ENCODE results near the gene GRK6.

GRK6 gene

DNA sequence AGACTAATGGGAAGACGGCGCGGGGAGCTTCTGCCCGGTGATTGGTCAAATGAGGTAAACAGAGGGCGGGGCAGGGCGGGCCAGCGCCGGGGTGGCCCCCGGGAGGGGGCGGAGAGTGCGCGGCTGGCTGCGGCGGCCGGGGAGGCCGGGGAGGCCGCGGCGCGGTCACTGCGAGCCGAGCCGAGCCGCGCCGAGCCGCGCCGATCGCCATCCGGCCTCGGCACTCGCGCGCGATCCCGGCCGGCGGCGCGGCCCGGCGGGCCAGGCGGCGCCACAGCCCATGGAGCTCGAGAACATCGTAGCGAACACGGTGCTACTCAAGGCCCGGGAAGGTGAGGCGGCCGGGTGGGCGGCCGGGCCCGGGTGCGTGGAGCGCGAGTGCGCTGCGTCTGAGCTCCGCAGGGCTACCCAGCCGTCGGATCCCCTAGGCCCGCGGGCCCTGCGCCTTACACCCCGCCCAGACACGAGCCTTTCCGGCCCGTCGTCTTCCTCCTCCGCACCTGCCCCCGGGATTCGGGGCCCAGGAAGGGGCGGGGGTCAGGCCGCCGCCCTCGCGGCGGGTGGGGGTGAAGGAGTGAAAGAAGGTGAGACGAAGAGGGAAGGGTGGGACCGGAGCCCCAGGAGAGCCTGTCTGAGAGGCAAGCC is at the start of gene GRK6:
Gene GRK6 (plus strand): TSS at position 111 of the 645 bp plus-strand sequence. CDS start 170 bp downstream, at position 281.
- no peak for DNase-seq
- peak within 1 kb of the TSS; percentile 70 to 89 for H3K4me3 ChIP-seq
- peak within 1 kb of the TSS; percentile 87 to 91 for H3K27ac ChIP-seq
- peaks cover 0 to 45% (median 17%) of the 10 kb centered on the region in 4 donors for H3K4me1 ChIP-seq
- peaks cover under 1 to 17% (median 12%) of the 10 kb centered on the region in 3 donors for H3K36me3 ChIP-seq
- TF ChIP-seq, protein P1, sequence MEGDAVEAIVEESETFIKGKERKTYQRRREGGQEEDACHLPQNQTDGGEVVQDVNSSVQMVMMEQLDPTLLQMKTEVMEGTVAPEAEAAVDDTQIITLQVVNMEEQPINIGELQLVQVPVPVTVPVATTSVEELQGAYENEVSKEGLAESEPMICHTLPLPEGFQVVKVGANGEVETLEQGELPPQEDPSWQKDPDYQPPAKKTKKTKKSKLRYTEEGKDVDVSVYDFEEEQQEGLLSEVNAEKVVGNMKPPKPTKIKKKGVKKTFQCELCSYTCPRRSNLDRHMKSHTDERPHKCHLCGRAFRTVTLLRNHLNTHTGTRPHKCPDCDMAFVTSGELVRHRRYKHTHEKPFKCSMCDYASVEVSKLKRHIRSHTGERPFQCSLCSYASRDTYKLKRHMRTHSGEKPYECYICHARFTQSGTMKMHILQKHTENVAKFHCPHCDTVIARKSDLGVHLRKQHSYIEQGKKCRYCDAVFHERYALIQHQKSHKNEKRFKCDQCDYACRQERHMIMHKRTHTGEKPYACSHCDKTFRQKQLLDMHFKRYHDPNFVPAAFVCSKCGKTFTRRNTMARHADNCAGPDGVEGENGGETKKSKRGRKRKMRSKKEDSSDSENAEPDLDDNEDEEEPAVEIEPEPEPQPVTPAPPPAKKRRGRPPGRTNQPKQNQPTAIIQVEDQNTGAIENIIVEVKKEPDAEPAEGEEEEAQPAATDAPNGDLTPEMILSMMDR (IDR thresholded peaks at IDR 0.05), result no peak
- no peaks in the 10 kb centered on the region for H3K27me3 ChIP-seq
- intact Hi-C loops (cut with DNase I; ENCODE audit: low total_unique reads), result no loop called here
- no peaks in the 10 kb centered on the region for H3K9me3 ChIP-seq

DNA sequence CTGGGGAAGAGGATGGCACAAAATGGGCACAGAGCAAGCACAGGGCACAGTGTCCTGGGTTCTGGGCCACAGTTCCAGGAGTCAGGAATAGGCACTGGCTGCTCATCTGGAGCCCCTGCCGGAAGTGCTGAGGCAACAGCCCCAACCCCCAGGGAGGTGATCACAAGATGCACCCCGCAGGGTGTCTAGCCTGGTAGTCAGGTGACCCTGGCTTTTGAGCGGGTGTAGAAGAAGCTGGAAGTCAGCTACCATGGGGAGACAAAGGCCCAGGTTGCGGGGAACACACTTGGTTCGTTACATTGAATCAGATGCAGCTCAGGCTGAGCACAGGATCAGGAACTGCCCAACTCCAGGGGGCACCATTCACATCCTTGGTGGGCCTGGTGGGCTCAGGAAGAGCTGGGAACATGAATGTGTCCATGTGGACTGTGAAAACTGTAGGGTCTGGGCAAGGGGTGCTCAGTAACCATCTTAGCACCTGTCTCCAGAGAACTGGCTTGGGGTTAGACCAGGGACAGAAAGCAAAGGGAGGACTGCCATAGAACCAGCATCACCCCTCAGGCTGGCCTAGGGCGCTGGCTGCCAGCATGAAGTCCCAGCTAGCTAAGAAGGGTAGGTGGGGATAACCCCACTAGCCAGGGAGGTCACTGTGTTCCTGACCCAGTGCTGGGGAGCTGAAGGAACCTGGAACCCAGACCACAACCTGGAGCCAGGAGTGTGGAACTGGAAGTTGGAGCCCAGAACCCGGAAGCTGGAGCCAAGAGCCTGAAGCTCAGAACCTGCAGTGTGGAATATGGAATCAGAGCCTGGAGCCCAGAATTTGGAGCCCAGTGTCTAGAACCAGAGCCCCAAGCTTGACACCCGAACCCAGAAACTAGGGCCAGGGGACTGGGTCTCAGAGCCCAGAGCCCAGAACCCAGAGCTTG is 48.4 kb upstream of the GRK6 start:
- Histone ChIP-seq H3K4me3 (no peak overlapping the region), H3K27ac (no peak overlapping the region), H3K27me3 (peaks cover 0 to 28% of the 10 kb centered on the region in 2 donors), H3K4me1 (no peaks in the 10 kb centered on the region), H3K9me3 (no peaks in the 10 kb centered on the region), H3K36me3 (no peaks in the 10 kb centered on the region)
- TF ChIP-seq, protein P1 (IDR thresholded peaks at IDR 0.05), result no peak
- intact Hi-C loops (cut with DNase I; ENCODE audit: low total_unique reads), result no loop called here
- no peak for DNase-seq

DNA sequence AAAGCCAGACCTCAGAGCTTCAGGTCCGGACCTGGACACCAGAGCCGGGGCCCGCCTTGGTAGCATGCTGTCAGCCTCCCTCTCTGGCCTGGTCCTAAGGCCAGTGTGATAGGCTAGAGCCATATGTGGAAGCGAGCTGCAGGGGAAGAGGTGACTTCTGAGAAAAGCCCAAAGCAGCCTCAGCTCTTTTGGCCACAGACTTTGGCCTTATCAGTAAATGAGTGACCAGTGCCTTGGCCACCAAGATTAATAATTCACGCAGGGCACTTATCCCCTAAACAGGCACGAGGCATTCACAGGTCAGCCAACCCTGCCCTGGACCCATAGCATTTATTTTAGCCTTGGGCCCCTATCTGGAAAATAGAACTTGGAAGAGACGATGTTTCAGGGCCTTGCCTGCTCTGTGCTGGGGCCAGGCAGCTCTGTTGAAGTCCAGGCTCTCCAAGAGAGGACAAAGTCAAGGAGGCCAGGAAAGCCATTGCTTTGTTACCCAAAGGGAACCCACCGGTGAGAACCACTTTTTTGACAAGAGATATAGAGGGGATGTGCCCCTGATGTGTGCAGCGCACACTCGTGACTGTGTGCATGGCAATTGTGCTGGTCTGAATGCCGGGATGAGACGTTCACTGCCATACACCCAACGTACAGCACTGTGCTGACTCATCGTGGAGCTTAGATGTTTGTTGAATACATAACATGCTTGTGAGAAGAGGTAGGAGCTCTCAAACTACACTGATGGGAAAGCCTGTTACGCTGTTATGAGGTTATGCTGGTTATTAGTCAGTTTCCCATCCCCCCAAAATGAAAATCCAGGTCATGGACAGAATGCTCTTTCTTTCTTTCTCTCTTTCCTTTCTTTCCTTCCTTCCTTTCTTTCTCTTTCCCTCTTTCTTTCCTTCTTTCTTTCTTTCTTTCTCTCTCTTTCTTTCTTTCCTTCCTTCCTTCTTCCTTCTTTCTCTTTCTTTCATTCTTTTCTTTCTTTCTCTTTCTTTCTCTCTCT is 47.3 kb upstream of the GRK6 start:
- H3K27me3 ChIP-seq, result peaks cover 0 to 30% of the 10 kb centered on the region in 2 donors
- intact Hi-C loops (cut with DNase I; ENCODE audit: low total_unique reads), result no loop called here
- no peak for DNase-seq
- no peaks in the 10 kb centered on the region for H3K36me3 ChIP-seq
- no peak overlapping the region for H3K4me3 ChIP-seq
- no peak overlapping the region for H3K27ac ChIP-seq
- H3K9me3 ChIP-seq, result no peaks in the 10 kb centered on the region
- TF ChIP-seq, protein P1 (IDR thresholded peaks at IDR 0.05), result no peak
- H3K4me1 ChIP-seq, result no peaks in the 10 kb centered on the region

DNA sequence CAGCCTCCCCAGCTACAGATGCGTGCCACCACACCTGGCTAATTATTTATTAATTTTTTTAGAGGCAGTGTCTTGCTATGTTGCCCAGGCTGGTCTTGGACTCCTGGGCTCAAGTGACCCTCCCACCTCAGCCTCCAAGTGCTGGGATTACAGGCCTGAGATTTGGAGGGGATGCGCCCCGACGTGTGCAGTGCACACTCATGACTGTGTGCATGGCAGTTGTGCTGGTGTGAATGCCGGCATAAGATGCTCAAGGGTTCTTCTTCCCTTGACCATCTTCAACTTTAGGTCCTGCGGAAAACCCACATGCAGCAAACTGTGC is 45.7 kb upstream of the GRK6 start:
- TF ChIP-seq, protein P1 (IDR thresholded peaks at IDR 0.05), result no peak
- intact Hi-C loops (cut with DNase I; ENCODE audit: low total_unique reads), result no loop called here
- no peak overlapping the region for H3K4me3 ChIP-seq

DNA sequence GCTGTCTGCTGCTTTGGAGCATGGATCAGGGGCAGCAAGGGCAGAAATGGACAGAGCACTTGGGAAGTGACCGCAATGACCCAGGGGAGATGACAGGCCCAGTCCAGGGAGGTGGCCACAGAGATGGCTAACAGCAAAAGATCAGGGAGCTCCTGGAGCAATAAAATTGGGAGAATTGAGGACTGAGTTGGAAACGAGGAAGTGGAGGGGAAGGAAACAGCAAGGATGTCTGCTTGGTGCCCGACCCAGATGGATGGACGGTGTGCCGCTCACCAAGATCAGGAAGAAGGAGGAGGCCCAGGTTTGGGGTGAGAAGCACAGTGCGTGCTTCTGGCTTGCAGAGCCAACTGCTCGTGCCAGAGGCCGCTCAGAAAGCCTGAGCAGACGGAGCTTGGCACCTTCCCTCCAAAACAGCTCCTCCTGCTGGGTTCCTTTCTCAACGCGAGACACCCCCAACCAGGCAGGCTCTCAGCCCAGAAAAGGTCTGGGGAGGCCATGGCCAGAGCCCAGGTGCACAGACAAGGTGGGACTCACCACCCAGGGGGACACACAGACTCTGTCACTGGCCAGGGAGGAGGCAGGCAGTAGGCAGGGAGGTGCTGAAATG is 44.0 kb upstream of the GRK6 start:
- no peaks in the 10 kb centered on the region for H3K9me3 ChIP-seq
- H3K4me3 ChIP-seq, result no peak overlapping the region
- no peaks in the 10 kb centered on the region for H3K4me1 ChIP-seq
- no peak for DNase-seq
- intact Hi-C loops (cut with DNase I; ENCODE audit: low total_unique reads), result no loop called here
- no peaks in the 10 kb centered on the region for H3K36me3 ChIP-seq
- H3K27ac ChIP-seq, result no peak overlapping the region
- TF ChIP-seq, protein P1 (IDR thresholded peaks at IDR 0.05), result no peak
- H3K27me3 ChIP-seq, result peaks cover 0 to 56% of the 10 kb centered on the region in 2 donors

More for the DNA sequence above, 45.7 kb upstream of the GRK6 start:
- Histone ChIP-seq H3K27ac (no peak overlapping the region), H3K36me3 (no peaks in the 10 kb centered on the region), H3K27me3 (peaks cover 0 to 45% of the 10 kb centered on the region in 2 donors), H3K4me1 (no peaks in the 10 kb centered on the region), H3K9me3 (no peaks in the 10 kb centered on the region)
- no peak for DNase-seq
